Activated T-helper 1 cell treated with anti-CD3 and anti-CD28 coated beads, Interleukin-2, amount 50 U/mL, for 16 hours (primary cell): Measurements from ENCODE around the gene SFT2D3.

Experiments used
- DNase-seq, 2 donors: peaks; one replicate each; pipeline ENCODE4 v3.0.0-alpha.2; 2020; ENCODE audit warnings: low read depth in 1 of 2, low spot score in 1 of 2

Gene SFT2D3

GRCh38 chr2:127701193-127701650 lies at the start of gene SFT2D3:
SFT2D3 (plus strand) TSS chr2:127701497; CDS start chr2:127701529, 32 bp downstream.
- peak; percentile 80 to 87 for DNase-seq

DNA sequence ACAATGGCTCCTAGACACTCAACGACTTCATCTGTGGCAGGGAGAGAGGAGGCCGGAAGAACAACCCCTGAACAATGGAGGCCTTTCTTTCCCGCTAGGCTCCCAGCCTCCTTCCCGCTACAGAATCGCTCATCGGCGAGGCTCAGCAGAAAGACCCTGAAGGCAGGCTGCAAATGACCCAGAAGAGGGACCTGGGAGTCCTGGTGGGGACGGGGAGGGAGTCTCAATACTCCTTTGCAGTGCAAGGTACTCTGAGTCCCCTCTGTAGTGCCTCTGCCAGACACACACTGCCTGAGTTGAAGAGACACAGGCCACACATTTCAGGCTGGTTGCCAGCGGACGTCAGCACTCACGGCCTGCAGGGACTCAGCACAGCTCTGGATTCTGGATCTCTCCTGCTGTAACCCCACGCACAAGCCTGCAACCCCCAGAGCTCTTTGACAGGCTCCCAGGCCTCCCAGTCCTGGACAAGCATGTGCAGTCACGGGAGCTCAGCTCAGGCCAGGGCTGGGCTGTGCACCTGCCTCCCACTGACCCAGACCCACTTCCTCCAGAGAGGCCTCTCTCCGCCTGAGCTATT lies 49.2 kb upstream of the SFT2D3 start:
- no peak for DNase-seq

DNA sequence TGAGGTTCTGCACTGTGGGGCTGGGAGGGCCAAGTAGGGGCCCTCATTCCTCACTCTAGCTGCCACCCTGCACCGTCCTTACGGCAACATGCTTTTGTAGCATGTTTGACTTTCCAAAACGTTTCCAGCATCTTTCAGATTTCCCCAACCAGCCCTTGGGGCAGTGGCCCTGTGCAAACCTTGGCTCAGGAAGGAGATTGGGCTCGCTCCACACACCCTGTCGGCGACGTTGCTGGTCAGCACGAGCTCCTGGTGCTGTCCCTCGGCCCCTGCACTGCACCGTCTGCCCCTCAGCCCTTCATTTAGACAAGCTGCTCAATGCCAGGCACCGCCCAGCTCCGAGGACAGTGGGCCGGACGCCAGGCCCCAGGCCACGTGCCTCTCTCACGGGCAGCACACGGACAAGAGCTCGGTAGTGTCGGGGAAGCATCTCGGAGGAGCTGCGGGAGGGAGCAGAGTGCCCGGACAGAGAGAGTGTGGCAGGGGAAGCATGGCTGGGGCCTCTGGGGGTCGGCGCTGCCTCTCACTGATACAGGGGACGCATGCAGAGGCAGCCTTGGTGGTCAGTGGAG lies 48.4 kb upstream of the SFT2D3 start:
- no peak for DNase-seq

DNA sequence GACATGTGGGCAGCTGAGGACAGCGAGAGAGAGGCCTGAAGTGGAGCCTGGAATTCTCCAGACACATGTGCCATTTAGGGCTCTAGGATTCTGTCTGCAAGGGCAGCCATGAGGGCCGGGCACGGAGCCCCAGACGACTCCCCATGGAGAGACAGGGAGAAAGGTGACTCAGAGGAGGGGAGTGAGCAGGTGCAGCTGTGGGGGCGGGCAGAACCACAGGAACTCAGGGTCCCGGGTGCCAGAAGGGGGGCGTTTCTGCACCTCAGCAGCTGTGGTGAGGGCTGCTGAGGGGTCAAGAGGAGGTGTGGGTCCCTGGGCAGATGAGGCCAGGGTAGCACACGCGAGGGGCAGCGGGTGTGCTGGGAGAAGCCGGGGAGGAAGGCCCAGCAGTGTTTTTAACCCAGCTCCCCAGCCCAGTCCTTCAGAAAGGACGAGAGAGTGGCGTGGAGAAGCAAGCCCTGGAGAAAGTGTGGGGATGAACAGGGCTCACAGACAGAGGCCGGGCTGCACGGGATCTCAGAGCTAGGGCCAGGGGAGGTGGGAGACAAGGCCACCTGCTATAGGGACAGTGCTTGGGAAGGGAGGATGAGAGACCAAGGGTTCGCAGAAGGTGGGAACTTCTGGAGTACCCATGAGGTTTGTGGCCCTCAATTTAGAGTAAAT lies 47.7 kb upstream of the SFT2D3 start:
- DNase-seq, result no peak

DNA sequence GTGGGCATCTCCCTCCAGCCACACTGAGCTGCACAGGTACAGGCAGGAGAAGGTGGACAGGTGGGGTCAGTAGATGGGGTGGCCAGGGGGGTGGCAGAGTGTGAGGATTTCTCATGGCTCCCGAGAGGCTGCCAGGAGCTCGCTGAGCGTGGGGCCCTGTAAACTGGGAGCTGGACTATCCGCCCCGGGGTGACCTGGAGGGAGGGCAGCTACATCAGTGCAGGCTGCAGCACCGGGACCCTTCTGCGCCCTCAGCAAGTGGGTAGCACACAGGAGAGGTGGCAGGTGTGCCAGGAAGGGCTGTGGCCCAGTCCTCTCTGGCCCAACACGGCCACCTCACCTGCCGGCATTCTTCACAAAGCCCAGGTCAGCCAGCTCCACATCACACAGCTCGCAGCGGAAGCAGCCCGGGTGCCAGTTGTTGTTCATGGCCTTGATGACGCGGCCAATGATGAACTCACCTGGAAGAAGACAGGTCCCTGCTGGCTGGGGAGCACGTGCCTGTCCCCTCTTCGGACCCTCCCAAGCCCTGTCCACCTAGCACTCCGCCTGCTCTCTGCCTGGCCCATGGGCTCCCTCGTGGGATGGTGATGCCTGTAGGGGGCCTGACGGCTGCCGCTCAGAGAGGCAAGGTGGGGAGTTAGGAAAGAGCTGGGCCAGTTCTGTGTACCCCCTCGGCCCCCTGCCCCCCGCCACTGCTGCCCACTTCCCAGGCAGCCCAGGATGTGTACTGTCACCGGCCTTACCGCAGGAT lies 47.0 kb upstream of the SFT2D3 start:
- DNase-seq, result no peak

- no peak for DNase-seq
Observed at GRCh38 chr2:127654838-127655175, 46.5 kb upstream of the SFT2D3 start.

DNA sequence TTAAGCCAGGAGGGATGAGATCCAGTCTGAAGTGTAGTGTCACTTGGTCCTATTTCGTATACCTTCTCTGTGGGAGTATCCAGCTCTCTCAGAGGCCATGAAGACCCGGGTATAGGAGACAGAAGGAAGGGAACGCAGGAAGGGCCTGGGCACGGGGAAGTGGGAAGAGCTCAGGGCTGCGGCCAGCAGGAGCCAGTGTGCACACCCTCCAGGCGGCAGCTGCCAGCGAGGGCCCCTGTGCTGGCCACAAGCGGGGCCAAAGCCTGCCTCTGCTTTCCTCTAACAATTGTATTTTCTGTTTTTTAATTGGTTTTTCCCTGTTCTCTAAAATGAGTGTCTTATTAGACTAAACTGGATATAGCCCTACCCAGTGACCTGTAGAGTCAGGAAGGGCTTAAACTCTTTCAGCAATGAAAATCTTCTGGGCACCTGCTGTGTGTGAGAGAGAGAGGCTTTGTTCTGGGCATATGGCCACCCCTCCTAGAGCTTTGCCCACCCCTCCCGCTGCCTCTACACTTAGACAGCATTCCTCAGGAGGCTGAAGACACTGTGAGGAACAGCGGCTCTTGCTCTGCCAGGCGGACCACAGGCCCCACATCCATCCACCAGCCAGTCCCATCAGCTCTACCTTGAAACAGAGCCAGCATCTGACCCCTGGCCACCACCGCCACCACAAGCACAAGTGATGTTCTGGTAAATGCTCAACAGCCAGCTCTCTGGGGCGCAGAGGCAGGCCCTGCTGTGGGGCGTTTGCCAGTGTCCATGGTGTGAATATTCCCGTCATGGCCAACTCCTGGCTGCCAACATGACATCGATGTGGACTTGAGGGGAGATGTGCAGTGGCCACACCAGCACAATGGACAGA lies 45.9 kb upstream of the SFT2D3 start:
- no peak for DNase-seq

DNA sequence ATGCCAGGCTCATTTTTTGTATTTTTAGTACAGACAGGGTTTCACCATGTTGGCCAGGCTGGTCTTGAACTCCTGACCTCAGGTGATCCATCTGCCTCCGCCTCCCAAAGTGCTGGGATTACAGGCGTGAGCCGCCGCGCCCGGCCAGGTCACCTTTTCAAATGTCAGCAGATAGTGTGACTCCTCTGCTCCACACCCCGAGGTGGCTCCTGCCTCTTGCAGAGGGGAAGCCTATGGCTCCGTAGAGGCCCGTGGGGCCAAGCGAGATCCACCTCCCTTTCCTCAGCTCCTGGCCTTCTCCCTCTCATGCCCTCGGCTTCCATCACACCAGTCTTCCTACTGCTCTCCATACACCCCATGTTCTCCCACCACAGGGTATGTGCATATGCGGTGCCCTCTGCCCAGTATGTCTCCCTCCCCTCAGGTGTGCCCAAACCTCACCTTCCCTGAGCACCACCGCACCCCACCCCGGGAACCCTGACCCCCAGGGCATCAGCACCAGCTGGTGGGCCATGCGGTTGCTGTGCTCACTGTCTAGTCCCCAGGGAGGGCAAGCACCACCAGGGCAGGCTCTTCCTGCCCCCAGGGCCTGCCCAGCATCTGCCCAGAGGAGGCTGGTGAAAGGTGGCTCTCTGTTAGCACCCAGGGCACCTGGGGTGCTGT lies 44.6 kb upstream of the SFT2D3 start:
- no peak for DNase-seq

DNA sequence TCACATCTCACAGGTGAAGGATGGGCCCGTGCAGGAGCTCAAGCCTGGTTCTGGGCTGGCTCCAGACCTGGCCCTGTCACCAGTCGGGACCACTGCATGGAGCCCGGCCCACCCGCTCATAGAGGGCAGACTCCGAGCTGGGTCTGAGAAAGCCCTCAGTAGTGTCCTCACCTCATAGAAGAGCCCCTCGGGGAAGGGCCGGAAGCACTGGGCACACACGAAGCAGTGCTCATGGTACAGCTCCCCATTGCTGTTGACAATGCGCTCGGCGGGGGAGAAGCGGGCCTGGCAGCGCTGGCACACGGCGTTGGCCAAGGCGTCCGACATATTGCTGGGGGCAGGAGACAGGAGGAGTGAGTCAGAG lies 44.1 kb upstream of the SFT2D3 start:
- DNase-seq, result no peak

GRCh38 chr2:127658146-127658545 lies 43.2 kb upstream of the SFT2D3 start:
- DNase-seq, result no peak

- DNase-seq, result no peak
Observed at GRCh38 chr2:127658641-127659407, 42.5 kb upstream of the SFT2D3 start.

GRCh38 chr2:127659408-127660290 lies 41.6 kb upstream of the SFT2D3 start:
- no peak for DNase-seq

- DNase-seq, result no peak
Observed at GRCh38 chr2:127660291-127660578, 41.1 kb upstream of the SFT2D3 start.

GRCh38 chr2:127661072-127661649 lies 40.1 kb upstream of the SFT2D3 start:
- DNase-seq, result no peak

- DNase-seq, result no peak
Observed at GRCh38 chr2:127661949-127662510, 39.3 kb upstream of the SFT2D3 start.

- DNase-seq, result no peak
Observed at GRCh38 chr2:127662937-127663565, 38.2 kb upstream of the SFT2D3 start.

- no peak for DNase-seq
Observed at GRCh38 chr2:127663566-127664064, 37.7 kb upstream of the SFT2D3 start.
